ENCODE results near the gene PAX9.
"Not testable (repeated sequence)": the region's sequence is repeated elsewhere in the genome, so short reads cannot be mapped to it uniquely, and the experiment has no call there.

PAX9 gene

DNA sequence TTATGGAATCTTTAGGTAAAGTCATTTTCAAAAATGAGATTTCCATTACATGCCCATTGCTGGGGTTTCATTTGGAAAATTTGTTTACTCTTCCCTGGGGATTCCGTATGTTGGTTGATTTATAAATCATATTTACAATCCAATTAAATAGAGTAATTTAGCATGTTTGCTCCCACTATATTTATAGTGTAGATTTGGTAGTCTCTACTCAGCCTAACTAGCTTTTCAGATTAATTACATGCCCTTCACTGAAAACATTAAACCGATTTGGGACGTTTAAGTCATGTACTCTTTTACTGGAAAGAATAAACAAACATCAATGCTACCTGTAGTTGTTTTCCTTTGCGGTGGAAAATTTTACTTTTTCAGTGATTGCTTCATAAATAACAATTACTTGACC, 10.4 kb downstream of the PAX9 start:
- no peak for DNase-seq (ENCODE audit: low read depth)

- no peak for DNase-seq (ENCODE audit: low read depth)
Measured at GRCh38 chr14:36674659-36675058, 13.0 kb downstream of the PAX9 start.

DNA sequence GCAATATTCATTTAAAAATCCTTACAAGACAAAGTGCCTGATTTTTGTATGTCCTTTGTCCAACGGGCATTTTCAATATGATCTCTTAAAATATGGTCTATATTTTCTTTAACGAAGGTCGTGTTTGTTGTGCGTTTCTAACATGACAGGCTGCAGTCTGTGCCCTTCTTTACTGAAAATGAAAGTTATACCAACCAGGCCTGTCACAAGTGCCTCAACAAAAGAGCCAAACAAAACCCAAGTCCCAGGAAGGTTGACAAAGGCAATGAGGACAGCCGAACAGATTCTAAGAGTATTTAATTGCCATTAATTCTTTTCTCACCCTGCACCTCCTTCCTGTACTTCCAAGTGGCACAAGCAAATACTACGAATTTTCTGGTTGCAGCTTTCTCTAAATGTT, 13.9 kb downstream of the PAX9 start:
- no peak for DNase-seq (ENCODE audit: low read depth)

DNA sequence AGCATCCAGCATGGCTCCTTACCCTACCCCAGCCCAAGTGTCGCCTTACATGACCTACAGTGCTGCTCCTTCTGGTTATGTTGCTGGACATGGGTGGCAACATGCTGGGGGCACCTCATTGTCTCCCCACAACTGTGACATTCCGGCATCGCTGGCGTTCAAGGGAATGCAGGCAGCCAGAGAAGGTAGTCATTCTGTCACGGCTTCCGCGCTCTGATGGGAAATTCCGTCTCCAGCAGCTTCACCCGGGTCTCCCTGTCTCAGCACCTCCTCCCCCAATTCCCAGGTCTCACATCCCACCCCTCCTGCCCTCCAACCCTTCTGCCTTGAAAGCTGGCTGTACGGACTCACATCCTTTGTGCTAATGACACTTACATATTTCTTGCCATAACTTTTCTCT, 14.6 kb downstream of the PAX9 start:
- no peak for DNase-seq (ENCODE audit: low read depth)

DNA sequence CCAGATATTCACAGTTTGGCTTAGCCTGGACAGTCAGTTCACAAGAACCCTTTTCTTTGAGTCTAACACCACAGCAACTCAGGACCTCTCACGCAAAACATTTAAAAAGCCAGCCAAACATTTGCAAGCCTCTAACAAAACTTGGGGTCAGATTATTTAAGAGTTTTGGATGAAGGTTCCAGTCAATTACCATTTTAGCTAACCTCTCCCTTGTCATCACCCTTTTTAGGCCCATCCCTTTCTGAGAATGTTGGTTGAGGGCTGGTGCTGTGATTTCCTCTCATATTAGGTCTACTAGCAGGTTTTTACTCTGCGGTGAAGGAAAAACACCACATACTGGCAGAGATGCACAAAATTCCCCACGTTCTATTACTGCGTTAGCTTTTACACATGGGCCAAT, 20.7 kb downstream of the PAX9 start:
- DNase-seq (ENCODE audit: low read depth) = no peak

- no peak for DNase-seq (ENCODE audit: low read depth)
Measured at GRCh38 chr14:36683083-36683724, 21.5 kb downstream of the PAX9 start.

DNA sequence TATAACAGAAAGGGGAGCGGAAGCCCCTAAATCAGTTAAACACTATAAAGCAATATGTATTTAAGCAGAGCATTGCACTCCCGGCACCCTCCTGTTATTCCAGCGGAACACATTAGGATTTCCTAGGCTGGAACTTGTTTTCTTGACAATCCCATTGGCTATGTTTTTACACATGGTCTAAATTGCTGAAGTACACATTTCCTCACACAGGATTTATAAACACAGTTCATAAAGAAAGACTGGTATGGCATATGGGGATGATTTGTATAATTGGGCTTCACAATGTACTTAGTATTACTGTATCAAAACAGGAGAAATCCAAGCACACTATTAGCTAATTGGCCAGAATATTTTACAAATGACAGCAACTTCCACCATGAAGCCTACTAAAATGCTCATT, 23.3 kb downstream of the PAX9 start:
- no peak for DNase-seq (ENCODE audit: low read depth)

DNA sequence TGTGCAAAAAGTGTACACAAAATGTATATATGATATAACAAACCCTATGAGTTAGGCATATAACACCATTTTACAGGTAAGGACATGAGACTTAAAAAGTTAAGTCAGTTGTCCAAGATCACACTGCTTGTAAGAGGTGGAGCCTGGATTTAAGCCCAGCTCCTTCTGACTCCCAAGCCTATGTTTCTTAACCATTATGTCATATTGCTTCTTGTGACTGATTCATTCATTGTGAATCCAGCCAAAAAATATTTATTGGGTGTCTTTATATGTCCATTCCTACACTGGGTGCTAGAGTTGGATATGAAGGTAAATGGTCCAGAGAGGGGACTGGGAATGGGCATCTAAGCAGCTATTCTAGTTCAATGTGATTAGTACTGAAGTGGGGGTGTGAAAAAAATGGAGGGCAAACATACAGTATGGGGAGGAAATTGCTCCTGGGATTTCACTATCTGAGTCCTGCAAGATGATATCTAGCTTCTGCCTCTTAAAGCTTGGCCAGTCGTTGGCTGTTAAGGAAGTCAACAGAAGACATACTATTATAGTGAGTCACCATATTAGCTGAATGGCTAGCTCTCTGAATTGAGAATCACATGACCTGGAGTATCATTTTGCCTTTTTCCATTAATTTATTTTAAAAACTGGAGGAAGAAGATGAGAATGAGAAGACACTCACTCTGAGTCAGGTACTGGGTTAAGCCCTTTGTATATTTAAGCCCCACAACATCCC, 28.8 kb downstream of the PAX9 start:
- DNase-seq (ENCODE audit: low read depth) = no peak

GRCh38 chr14:36699420-36699819, 37.8 kb downstream of the PAX9 start:
- DNase-seq (ENCODE audit: low read depth) = not testable (repeated sequence)

- DNase-seq (ENCODE audit: low read depth) = no peak
Measured at GRCh38 chr14:36700651-36701050, 39.0 kb downstream of the PAX9 start.

DNA sequence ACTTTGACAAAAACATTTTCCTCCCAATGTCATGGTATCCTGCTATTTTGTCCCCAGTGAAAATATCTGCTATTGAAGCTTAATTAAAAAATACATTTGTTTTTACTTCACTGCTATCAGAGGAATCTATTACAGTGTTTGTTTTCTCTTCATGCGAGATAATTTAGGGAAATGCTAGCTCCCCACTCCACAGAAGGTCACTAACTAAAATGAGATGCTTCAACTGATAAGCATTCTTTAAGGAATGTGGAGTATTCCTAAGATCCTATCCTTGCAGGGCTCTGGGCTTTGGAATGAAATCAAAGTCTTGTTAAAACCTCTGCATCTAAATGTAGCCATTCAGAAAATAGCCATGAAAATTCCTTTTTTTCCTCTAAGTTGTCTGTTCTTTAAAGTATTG, 39.5 kb downstream of the PAX9 start:
- DNase-seq (ENCODE audit: low read depth) = no peak

- DNase-seq (ENCODE audit: low read depth) = no peak
Measured at GRCh38 chr14:36702474-36702873, 40.8 kb downstream of the PAX9 start.

- no peak for DNase-seq (ENCODE audit: low read depth)
Measured at GRCh38 chr14:36707570-36707969, 45.9 kb downstream of the PAX9 start.

GRCh38 chr14:36713960-36714703, 52.5 kb downstream of the PAX9 start:
- no peak for DNase-seq (ENCODE audit: low read depth)

GRCh38 chr14:36716614-36717184, 55.0 kb downstream of the PAX9 start:
- no peak for DNase-seq (ENCODE audit: low read depth)

- DNase-seq (ENCODE audit: low read depth) = no peak
Measured at GRCh38 chr14:36717363-36717762, 55.7 kb downstream of the PAX9 start.

DNA sequence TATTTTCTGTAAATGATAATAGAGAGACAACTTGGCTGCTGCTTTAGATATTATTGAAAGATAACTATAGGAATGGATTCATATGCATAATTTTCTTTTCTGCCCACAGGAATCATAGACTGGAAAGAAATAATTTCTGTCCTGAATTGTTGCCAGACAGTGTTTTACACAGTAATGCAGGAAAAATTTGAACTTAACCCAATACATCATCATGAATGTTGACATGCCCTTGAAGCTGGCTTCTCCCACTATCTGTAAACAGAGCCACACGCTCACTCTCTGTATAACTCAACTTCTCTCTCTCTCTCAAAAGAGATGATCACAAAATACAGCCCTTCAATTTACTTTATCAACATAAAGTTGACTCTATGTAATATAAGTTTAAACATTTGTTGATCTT, 56.6 kb downstream of the PAX9 start:
- DNase-seq (ENCODE audit: low read depth) = no peak

- DNase-seq (ENCODE audit: low read depth) = no peak
Measured at GRCh38 chr14:36719823-36720222, 58.2 kb downstream of the PAX9 start.

GRCh38 chr14:36720657-36721056, 59.0 kb downstream of the PAX9 start:
- no peak for DNase-seq (ENCODE audit: low read depth)

DNA sequence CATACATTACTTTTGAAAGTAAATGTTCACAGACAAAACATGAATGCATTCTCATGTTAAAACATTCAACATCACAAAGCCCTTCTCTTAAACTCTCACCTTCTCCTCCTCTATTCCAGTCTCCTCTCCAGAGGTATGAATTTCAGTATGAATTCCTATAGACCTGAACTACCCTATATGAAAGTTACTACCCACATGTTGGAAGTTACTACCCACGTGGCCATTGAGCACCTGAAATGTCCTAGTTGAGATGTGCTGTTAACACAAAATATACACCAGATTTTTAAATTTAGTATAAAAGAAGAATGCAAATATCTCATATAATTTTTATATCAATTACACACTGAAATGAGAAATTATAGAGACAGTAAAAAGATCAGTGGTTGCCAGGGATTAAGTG, 60.2 kb downstream of the PAX9 start:
- no peak for DNase-seq (ENCODE audit: low read depth)

DNA sequence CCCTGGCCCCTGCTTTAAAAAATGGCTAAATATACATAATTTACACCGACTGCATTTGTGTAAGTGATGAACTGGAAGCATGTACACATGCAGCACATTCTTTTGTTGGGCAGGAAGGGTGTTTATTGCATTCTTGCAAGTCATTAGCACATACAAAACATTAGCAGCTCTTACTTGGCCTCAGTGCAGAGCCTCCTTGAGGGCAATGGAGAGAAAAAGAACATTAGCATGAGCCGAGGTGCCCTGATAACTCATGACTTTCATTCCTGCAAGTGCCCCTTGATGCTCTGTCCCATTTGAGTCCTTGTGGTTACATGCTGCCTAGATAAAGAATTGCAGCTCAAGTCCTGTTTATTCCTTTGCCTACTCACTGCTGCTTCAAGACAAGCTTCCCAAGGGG, 61.9 kb downstream of the PAX9 start:
- no peak for DNase-seq (ENCODE audit: low read depth)

GRCh38 chr14:36724162-36724561, 62.5 kb downstream of the PAX9 start:
- DNase-seq (ENCODE audit: low read depth) = no peak

GRCh38 chr14:36726128-36726527, 64.5 kb downstream of the PAX9 start:
- DNase-seq (ENCODE audit: low read depth) = no peak

Measured in activated T-cell treated with anti-CD3 and anti-CD28 coated beads for 1 hour (primary cell).